ENCODE measurements around the gene CHPF.
A peak's percentile ranks its signal among the peaks of the same experiment; 100 is the strongest.

Gene CHPF

GRCh38 chr2:219531639-219532377, 11.8 kb downstream of the CHPF start:
- no peak for DNase-seq (ENCODE audit: low spot score)

DNA sequence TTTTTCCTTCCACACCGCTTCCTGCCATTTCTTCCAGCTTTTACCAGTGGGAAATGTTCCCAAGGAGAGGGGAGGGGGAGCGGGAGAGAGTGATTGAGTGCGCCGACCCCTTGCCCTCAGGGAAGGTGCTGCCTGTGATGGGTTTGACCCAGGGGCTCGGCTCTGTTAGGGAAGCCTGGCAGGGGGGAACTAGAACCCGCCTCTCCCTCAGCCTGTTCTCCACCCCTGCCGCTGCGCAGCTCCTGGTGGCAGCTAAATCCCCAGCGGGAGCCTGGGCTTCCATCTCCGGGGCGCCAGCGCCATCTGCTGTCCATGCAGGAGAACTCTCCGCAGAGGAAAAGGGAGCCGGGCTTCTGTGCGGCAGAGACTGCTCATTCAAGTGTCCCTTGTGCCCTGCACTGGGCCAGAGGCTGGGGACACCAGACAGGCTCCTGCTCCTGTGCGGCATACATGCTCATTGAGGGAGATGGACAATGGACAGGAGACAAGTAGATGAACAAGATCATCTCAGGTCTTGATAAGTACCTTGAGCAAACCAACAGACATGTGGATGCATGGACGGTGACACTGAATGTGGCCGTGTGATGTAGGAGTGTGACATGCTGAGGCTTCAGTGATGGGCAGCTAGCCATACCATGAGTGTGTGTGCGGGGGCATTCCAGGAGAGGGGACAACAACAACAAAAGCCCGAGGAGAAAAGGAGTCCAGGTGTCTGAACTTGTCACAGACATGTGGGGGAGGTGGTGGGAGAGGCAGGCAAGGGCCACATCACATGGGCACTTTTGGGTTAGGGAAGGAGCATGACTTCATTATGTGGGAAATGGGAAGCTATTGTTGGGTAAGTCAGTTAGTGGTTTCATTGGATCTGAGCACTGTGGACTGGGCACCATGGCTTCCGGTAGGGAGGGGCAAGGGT, 13.3 kb downstream of the CHPF start:
- DNase-seq (ENCODE audit: low spot score), result peak; percentile 77

- no peak for DNase-seq (ENCODE audit: low spot score)
Measured at GRCh38 chr2:219527472-219527871, 16.1 kb downstream of the CHPF start.

DNA sequence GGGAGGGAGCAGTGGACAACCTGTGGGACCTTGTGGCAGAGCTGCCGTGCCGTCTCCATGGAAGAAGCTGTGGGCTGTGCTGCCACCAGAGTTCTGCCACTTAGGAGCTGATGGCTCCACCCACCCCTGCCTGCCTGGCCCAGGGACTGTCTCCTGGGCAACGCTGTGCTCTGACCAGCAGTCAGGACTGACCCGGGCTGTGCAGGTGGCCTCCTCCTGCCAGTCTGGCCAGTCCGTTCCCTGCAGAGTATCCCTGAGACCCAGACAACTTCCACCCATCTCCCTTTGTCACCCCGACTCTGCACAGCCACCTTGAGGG, 16.6 kb downstream of the CHPF start:
- DNase-seq (ENCODE audit: low spot score), result no peak

GRCh38 chr2:219526320-219527075, 17.1 kb downstream of the CHPF start:
- no peak for DNase-seq (ENCODE audit: low spot score)

GRCh38 chr2:219525533-219526232, 17.9 kb downstream of the CHPF start:
- no peak for DNase-seq (ENCODE audit: low spot score)

- no peak for DNase-seq (ENCODE audit: low spot score)
Measured at GRCh38 chr2:219524817-219525216, 18.8 kb downstream of the CHPF start.

DNA sequence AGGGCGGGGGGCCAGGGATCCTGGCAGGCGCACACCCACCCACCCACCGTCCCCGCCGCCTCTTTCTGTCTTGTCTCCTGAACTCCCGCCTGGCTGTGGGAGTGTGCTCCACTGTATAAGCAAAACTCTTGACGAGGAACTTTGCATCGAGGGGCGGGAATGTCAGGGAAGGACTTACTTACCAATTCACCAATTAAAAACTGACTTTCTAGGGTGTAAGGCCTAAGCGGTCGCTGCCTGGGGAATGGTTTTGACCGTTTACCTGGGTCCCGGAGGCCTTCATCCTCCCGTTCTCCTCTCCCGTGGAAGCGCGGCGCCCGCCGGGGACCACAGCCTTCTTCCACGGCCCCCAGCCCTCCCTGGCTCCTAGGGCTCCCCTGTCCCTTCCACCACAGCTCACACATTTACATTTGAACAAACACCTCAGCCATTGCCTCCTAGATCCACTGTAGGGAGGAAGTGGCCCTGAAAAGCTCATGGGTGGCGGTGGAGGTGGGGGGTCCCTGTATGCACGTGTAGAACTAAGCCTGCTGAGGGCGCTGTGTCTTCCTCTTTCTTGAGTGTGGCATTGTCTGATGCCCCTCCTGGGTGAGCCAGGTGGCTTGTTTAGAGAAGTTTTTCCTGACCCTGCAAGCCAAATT, 20.5 kb downstream of the CHPF start:
- no peak for DNase-seq (ENCODE audit: low spot score)

GRCh38 chr2:219522111-219523030, 21.2 kb downstream of the CHPF start:
- no peak for DNase-seq (ENCODE audit: low spot score)

- DNase-seq (ENCODE audit: low spot score), result no peak
Measured at GRCh38 chr2:219521066-219521880, 22.3 kb downstream of the CHPF start.

GRCh38 chr2:219520079-219520478, 23.5 kb downstream of the CHPF start:
- DNase-seq (ENCODE audit: low spot score), result no peak

- DNase-seq (ENCODE audit: low spot score), result no peak
Measured at GRCh38 chr2:219519526-219519916, 24.1 kb downstream of the CHPF start.

DNA sequence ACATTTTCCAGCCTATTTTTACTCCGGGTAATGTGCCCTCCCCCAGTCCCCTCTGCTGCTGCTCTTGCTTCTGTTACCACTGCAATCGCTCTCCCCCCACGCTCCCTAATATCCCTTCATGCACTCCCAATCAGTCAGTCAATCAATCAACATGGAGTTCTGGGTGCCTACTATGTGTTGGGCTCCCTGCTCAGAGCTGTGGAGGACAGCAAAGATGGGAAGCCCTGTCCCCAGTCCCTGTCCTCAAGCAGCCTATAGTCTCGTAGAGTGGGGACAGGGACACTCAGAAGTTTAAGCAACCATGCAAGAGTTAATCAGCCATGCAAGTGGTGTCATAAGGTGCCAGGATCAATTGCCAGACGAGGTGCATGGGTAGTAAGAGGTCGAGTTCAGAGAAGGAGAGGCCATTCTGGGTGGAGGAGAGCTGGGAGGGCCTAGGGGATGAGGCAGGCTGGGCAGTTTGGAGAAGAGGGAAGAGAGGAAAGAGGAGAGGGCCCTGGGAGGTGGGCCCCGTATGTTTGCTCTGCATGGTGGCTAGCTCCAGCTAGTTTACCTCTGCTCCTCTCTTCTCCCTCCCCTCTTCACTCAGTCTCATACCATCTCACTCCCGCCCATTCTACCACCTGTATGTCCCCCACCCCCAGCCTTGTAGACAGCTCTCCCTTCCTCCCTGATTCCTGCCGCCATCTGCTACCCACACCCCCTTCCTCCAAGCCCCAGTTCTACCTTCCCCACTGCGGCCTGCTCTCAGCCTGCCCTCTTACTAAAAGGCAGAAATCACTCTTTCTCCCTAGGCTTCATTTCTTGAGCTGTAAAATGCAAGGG, 25.4 kb downstream of the CHPF start:
- no peak for DNase-seq (ENCODE audit: low spot score)

DNA sequence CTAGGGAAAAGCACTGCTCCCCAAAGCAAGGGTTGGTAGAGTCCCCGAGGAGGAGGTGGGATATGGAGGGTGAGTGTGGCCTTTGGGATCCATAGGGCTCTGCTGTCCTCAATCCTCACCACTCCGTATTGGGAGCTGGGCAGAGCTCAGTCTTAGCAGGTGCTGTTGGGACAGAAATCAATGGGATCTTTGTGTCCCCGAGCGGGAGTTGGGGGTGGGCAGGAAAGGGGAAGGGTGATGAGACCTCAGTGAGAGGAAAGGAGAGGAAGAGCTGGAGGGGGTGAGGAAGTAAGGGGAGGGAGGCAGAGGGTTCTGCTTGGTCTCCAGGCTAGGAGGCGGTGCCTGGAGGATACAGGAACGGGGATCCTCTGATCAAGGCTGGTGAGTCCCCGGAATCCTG, 26.7 kb downstream of the CHPF start:
- peak; percentile 28 for DNase-seq (ENCODE audit: low spot score)

GRCh38 chr2:219515874-219516629, 27.6 kb downstream of the CHPF start:
- no peak for DNase-seq (ENCODE audit: low spot score)

DNA sequence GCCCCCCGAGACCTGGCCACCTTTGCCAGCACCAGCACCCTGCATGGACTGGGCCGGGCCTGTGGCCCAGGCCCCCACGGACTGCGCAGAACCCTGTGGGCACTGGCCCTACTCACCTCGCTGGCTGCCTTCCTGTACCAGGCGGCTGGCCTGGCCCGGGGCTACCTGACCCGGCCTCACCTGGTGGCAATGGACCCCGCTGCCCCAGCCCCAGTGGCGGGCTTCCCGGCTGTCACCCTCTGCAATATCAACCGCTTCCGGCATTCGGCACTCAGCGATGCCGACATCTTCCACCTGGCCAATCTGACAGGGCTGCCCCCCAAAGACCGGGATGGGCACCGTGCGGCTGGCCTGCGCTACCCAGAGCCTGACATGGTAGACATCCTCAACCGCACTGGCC, 28.8 kb downstream of the CHPF start:
- no peak for DNase-seq (ENCODE audit: low spot score)

DNA sequence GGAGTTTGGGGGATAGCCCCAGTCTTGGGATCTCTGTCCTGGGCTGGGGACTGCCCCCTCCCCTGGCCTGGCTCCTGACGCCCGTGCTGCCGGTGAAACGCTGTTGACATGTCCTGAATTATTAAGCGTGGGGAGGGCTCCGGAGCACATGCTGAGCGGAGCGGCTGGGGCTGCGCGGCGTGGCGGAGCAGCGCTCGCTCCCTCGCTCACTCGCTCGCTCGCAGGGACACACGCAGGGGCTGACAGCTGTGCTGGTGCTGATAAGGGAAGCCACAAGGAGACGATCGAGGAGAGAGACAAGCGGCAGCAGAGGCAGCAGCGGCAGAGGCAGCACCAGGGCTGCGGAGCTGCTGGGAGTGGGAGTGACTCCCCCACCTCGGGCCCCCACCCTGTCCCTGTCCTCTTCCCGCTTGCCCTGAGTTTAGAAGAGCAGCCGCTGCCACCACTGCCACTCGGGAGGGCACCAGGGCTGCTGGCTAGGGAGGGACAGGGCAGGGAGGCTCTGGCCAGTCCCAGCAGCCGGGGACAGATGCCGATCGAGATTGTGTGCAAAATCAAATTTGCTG, 29.3 kb downstream of the CHPF start, which contains the start of gene ASIC4:
TSS of gene ASIC4 (plus strand) at position 287 of the 566 bp plus-strand sequence. CDS start at position 530, 243 bp downstream.
- no peak for DNase-seq (ENCODE audit: low spot score)

Data from pons (tissue), 1 donor.